ENCODE data around the gene USP32. TPM values are rescaled to one million over a fixed set of nuclear protein-coding genes. Genes with fewer than 3 reads are reported as not detected.
A peak's percentile ranks its signal among the peaks of the same experiment; 100 is the strongest.

Gene USP32
- total RNA-seq, 5 donors from 2014 or later (not counting 1 experiment from before 2014, with no cell fraction given) = 30.0 to 34.5 (median 31.4) TPM

DNA sequence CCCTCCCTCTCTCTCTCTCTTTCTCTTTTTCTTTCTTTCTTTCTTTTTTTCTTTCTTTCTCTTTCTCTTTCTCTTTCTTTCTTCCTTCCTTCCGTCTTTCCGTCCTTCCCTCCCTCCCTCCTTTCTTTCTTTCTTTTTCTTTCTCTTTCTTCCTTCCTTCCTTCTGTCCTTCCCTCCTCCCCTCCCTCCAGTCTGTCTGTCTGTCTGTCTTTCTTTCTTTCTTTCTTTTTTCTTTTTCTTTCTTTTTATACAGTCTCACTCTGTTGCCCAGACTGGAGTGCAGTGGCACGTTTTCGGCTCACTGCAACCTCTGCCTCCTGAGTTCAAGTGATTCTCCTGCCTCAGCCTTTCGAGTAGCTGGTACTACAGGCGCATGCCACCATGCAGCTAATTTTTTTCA lies 227.8 kb downstream of the USP32 start:
- H3K36me3 Mint-ChIP-seq = no peaks in the 10 kb centered on the region

GRCh38 chr17:60163108-60163784 lies 228.7 kb downstream of the USP32 start:
- ATAC-seq (replicated peaks in 1 of 4) (no peak), DNase-seq (no peak)
- Histone ChIP-seq H3K4me1 (ENCODE audit: control insufficient read depth in 1 of 2, extremely low read depth in 1 of 2, insufficient read depth in 2 of 2, low read length in 2 of 2) (peaks cover 0 to 7% of the 10 kb centered on the region in 2 experiments), H3K4me3 (ENCODE audit: control insufficient read depth in 1 of 2, extremely low read depth in 1 of 2, low read length in 1 of 2) (no peak overlapping the region), H3K27me3 (replicated peaks in 1 of 2; ENCODE audit: control insufficient read depth in 2 of 2, extremely low read depth in 1 of 2, insufficient read depth in 2 of 2, low read length in 1 of 2) (peaks cover 0 to 39% of the 10 kb centered on the region in 2 experiments), H3K27ac (ENCODE audit: low read length) (no peak overlapping the region), H3K9me3 (no peaks in the 10 kb centered on the region), H3K36me3 (ENCODE audit: control insufficient read depth in 2 of 2, extremely low read depth in 1 of 2, insufficient read depth in 1 of 2, low read length in 1 of 2) (no peaks in the 10 kb centered on the region)
- Mint-ChIP-seq H3K27me3 (peaks cover 16 to 22% of the 10 kb centered on the region in 2 donors), H3K9me3 (no peaks in the 10 kb centered on the region), H3K4me1 (peaks cover 0 to 10% (median 4%) of the 10 kb centered on the region in 3 donors), H3K36me3 (no peaks in the 10 kb centered on the region), H3K4me3 (no peak overlapping the region), H3K27ac (no peak overlapping the region)
- CTCF ChIA-PET = no interaction called here
- 84% methylated on average over 12 of the region's 20 CpGs for WGBS (ENCODE audit: insufficient coverage)
- POLR2A ChIA-PET = no interaction called here

More for the DNA sequence above, 227.8 kb downstream of the USP32 start:
- ChIA-PET POLR2A (no interaction called here), CTCF (no interaction called here)
- peaks cover 0 to 30% of the 10 kb centered on the region in 2 experiments for H3K27me3 ChIP-seq (replicated peaks in 1 of 2; ENCODE audit: control insufficient read depth in 2 of 2, extremely low read depth in 1 of 2, insufficient read depth in 2 of 2, low read length in 1 of 2)
- DNase-seq = no peak
- peaks cover 16 to 20% of the 10 kb centered on the region in 2 donors for H3K27me3 Mint-ChIP-seq
- no peaks in the 10 kb centered on the region for H3K9me3 ChIP-seq
- no peak for ATAC-seq (replicated peaks in 1 of 4)
- H3K27ac Mint-ChIP-seq = no peak overlapping the region
- H3K27ac ChIP-seq (ENCODE audit: low read length) = no peak overlapping the region
- H3K4me3 ChIP-seq (ENCODE audit: control insufficient read depth in 1 of 2, extremely low read depth in 1 of 2, low read length in 1 of 2) = no peak overlapping the region
- H3K4me1 ChIP-seq (ENCODE audit: control insufficient read depth in 1 of 2, extremely low read depth in 1 of 2, insufficient read depth in 2 of 2, low read length in 2 of 2) = peaks cover 0 to 7% of the 10 kb centered on the region in 2 experiments
- WGBS (ENCODE audit: insufficient coverage) = 76% methylated on average over 2 of the region's 6 CpGs
- no peaks in the 10 kb centered on the region for H3K36me3 ChIP-seq (ENCODE audit: control insufficient read depth in 2 of 2, extremely low read depth in 1 of 2, insufficient read depth in 1 of 2, low read length in 1 of 2)
- no peaks in the 10 kb centered on the region for H3K9me3 Mint-ChIP-seq
- H3K4me3 Mint-ChIP-seq = no peak overlapping the region
- peaks cover 0 to 10% (median 4%) of the 10 kb centered on the region in 3 donors for H3K4me1 Mint-ChIP-seq

DNA sequence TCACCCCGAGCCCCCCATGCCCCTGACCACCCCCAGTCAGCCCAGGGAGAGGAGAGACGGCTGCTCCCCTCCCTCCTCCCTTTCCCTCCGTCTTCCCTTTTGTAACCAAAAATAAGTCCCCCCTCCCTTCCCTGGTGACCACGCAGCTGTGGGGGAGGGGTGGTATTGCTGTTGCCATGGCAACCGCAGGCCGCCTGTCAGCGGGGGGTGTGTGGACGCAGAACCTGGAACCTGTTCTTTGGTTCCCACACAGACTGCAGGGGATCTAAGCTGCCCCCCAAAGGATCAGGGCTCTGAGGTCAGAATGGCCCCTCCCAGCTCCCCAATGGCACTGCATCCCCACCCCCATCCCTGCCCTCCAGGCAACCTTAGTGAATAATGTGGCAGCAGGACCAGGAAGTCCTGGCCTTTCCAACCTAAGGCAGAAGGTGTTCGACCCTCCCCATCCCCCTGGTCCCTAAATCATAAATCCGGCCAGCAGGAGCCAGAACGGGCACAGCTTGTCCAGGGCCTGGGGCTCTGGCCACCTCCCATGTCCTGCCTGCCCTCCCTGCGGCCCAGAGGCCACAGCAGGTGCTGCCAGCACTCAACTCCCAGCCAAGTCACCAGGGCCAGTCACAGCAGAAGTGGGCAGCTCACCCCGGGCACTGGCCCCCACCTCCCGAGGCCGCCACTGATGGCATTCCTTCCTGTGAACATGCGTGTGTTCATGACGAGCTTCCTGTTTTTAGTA lies 230.2 kb downstream of the USP32 start:
- no peaks in the 10 kb centered on the region for H3K36me3 ChIP-seq (ENCODE audit: control insufficient read depth in 2 of 2, extremely low read depth in 1 of 2, insufficient read depth in 1 of 2, low read length in 1 of 2)
- peaks cover 0 to 44% of the 10 kb centered on the region in 2 experiments for H3K27me3 ChIP-seq (replicated peaks in 1 of 2; ENCODE audit: control insufficient read depth in 2 of 2, extremely low read depth in 1 of 2, insufficient read depth in 2 of 2, low read length in 1 of 2)
- H3K4me3 Mint-ChIP-seq = no peak overlapping the region
- H3K27ac ChIP-seq (ENCODE audit: low read length) = no peak overlapping the region
- H3K4me3 ChIP-seq (ENCODE audit: control insufficient read depth in 1 of 2, extremely low read depth in 1 of 2, low read length in 1 of 2) = no peak overlapping the region
- H3K4me1 ChIP-seq (ENCODE audit: control insufficient read depth in 1 of 2, extremely low read depth in 1 of 2, insufficient read depth in 2 of 2, low read length in 2 of 2) = peaks cover 0 to 7% of the 10 kb centered on the region in 2 experiments
- H3K9me3 ChIP-seq = no peaks in the 10 kb centered on the region
- ChIA-PET CTCF (no interaction called here), POLR2A (no interaction called here)
- no peaks in the 10 kb centered on the region for H3K36me3 Mint-ChIP-seq
- WGBS (ENCODE audit: insufficient coverage) = 52% methylated on average over 9 of the region's 17 CpGs
- H3K4me1 Mint-ChIP-seq = peaks cover 0 to 10% (median 4%) of the 10 kb centered on the region in 3 donors
- no peak overlapping the region for H3K27ac Mint-ChIP-seq
- peaks cover 16 to 26% of the 10 kb centered on the region in 2 donors for H3K27me3 Mint-ChIP-seq
- DNase-seq (peak in 1 of 35 experiments; percentile 11), ATAC-seq (replicated peaks in 1 of 4) (no peak)
- H3K9me3 Mint-ChIP-seq = no peaks in the 10 kb centered on the region

DNA sequence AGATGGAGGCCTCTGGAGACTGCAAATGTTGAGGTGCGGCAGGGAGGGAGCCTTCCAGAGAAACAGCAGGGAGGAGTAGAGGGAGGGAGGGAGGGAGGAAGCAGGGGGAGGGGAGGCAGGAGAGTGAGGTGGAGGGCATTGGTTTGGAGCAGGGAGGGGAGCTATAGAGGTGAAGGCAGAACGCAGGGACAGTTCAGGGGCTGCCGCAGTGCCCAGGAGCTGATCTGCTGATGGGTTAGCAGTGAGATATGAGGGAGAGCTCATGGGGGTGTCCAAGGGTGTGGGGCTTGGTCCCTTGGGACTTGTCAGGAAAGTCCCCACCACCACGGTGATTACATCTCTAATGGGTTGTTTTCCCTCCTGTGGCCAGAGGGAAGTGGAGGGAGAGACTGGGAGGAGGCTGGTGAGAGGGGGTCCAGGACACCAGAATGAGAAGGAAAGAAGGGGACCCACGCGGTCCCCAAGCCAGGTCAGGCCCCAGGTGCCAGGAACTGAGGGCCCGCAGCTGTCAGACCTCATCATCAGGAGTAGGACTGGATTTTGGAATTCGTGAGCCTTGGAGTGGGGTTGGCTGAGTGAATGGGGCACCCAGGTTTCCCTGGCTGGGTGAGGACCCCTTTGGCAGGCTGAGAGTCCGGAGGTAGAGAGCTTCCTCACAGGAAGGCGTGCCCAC lies 231.0 kb downstream of the USP32 start:
- DNase-seq (no peak), ATAC-seq (replicated peaks in 1 of 4) (no peak)
- ChIA-PET POLR2A (no interaction called here), CTCF (no interaction called here)
- Histone ChIP-seq H3K36me3 (ENCODE audit: control insufficient read depth in 2 of 2, extremely low read depth in 1 of 2, insufficient read depth in 1 of 2, low read length in 1 of 2) (no peaks in the 10 kb centered on the region), H3K9me3 (no peaks in the 10 kb centered on the region), H3K4me3 (ENCODE audit: control insufficient read depth in 1 of 2, extremely low read depth in 1 of 2, low read length in 1 of 2) (no peak overlapping the region), H3K27ac (ENCODE audit: low read length) (no peak overlapping the region), H3K27me3 (replicated peaks in 1 of 2; ENCODE audit: control insufficient read depth in 2 of 2, extremely low read depth in 1 of 2, insufficient read depth in 2 of 2, low read length in 1 of 2) (peaks cover 0 to 52% of the 10 kb centered on the region in 2 experiments), H3K4me1 (ENCODE audit: control insufficient read depth in 1 of 2, extremely low read depth in 1 of 2, insufficient read depth in 2 of 2, low read length in 2 of 2) (peaks cover 0 to 5% of the 10 kb centered on the region in 2 experiments)
- Mint-ChIP-seq H3K36me3 (no peaks in the 10 kb centered on the region), H3K4me3 (no peak overlapping the region), H3K27me3 (peaks cover 16 to 33% of the 10 kb centered on the region in 2 donors), H3K9me3 (no peaks in the 10 kb centered on the region), H3K4me1 (peaks cover 0 to 7% (median 4%) of the 10 kb centered on the region in 3 donors), H3K27ac (no peak overlapping the region)
- 72% methylated on average over 7 of the region's 10 CpGs for WGBS (ENCODE audit: insufficient coverage)

- no CpG with 5 or more reads among the region's 6 CpGs for WGBS (ENCODE audit: insufficient coverage)
- CTCF ChIA-PET = no interaction called here
- no peak for ATAC-seq (replicated peaks in 1 of 4)
Observed at GRCh38 chr17:60159479-60159866, 232.5 kb downstream of the USP32 start.

GRCh38 chr17:60158751-60159478 lies 233.0 kb downstream of the USP32 start:
- H3K27me3 Mint-ChIP-seq = peaks cover 21 to 39% of the 10 kb centered on the region in 2 donors
- Histone ChIP-seq H3K4me1 (ENCODE audit: control insufficient read depth in 1 of 2, extremely low read depth in 1 of 2, insufficient read depth in 2 of 2, low read length in 2 of 2) (no peaks in the 10 kb centered on the region), H3K9me3 (no peaks in the 10 kb centered on the region), H3K4me3 (ENCODE audit: control insufficient read depth in 1 of 2, extremely low read depth in 1 of 2, low read length in 1 of 2) (no peak overlapping the region), H3K27me3 (replicated peaks in 1 of 2; ENCODE audit: control insufficient read depth in 2 of 2, extremely low read depth in 1 of 2, insufficient read depth in 2 of 2, low read length in 1 of 2) (peaks cover 0 to 68% of the 10 kb centered on the region in 2 experiments), H3K36me3 (ENCODE audit: control insufficient read depth in 2 of 2, extremely low read depth in 1 of 2, insufficient read depth in 1 of 2, low read length in 1 of 2) (no peaks in the 10 kb centered on the region), H3K27ac (ENCODE audit: low read length) (no peak overlapping the region)
- H3K27ac Mint-ChIP-seq = no peak overlapping the region
- H3K4me1 Mint-ChIP-seq = no peaks in the 10 kb centered on the region
- no peak overlapping the region for H3K4me3 Mint-ChIP-seq
- DNase-seq = no peak
- ChIA-PET POLR2A (no interaction called here), CTCF (no interaction called here)
- H3K36me3 Mint-ChIP-seq = no peaks in the 10 kb centered on the region
- H3K9me3 Mint-ChIP-seq = no peaks in the 10 kb centered on the region
- WGBS (ENCODE audit: insufficient coverage) = 86% methylated on average over 14 of the region's 19 CpGs
- ATAC-seq (replicated peaks in 1 of 4) = no peak

More at GRCh38 chr17:60159479-60159866, 232.5 kb downstream of the USP32 start:
- Histone ChIP-seq H3K27me3 (replicated peaks in 1 of 2; ENCODE audit: control insufficient read depth in 2 of 2, extremely low read depth in 1 of 2, insufficient read depth in 2 of 2, low read length in 1 of 2) (peaks cover 0 to 67% of the 10 kb centered on the region in 2 experiments), H3K36me3 (ENCODE audit: control insufficient read depth in 2 of 2, extremely low read depth in 1 of 2, insufficient read depth in 1 of 2, low read length in 1 of 2) (no peaks in the 10 kb centered on the region), H3K27ac (ENCODE audit: low read length) (no peak overlapping the region), H3K4me3 (ENCODE audit: control insufficient read depth in 1 of 2, extremely low read depth in 1 of 2, low read length in 1 of 2) (no peak overlapping the region), H3K4me1 (ENCODE audit: control insufficient read depth in 1 of 2, extremely low read depth in 1 of 2, insufficient read depth in 2 of 2, low read length in 2 of 2) (no peaks in the 10 kb centered on the region), H3K9me3 (no peaks in the 10 kb centered on the region)
- Mint-ChIP-seq H3K36me3 (no peaks in the 10 kb centered on the region), H3K4me3 (no peak overlapping the region), H3K9me3 (no peaks in the 10 kb centered on the region), H3K27ac (no peak overlapping the region), H3K4me1 (no peaks in the 10 kb centered on the region), H3K27me3 (peaks cover 21 to 38% of the 10 kb centered on the region in 2 donors)
- no peak for DNase-seq
- POLR2A ChIA-PET = no interaction called here
